ENCODE results near the gene KIF3A. TPM values are rescaled to one million over a fixed set of nuclear protein-coding genes. Genes with fewer than 3 reads are reported as not detected.

The KIF3A gene
- total and polyA plus RNA-seq, 4 donors, result 3.1 to 16.5 (median 9.2) TPM

DNA sequence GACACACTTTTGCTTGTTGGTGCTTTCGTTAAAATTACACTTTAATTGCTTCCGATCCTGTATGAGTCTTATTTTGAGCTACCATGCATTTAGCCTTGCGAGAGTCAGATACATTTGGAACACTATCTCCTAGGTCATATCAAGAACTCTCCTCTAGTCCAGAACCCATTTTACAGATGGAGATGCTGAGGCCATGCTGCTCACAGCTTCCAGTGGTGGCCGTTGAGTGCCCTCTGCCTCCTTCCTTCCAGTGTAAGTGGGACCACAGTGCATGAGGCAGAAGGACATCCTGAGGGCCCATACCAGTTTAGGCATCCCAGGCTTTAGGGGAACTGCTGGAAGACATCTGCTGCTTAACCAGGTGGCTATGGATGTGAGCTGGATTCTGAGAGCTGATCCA is 16.8 kb upstream of the KIF3A start:
- no peaks in the 10 kb centered on the region for H3K4me1 ChIP-seq (ENCODE audit: control insufficient read depth in 5 of 5, insufficient read depth in 5 of 5, low read length in 5 of 5)
- H3K4me3 ChIP-seq, result no peak overlapping the region
- ATAC-seq (ENCODE audit: insufficient read depth, low FRiP score), result no peak
- no peak for DNase-seq
- no peak overlapping the region for H3K9ac ChIP-seq (ENCODE audit: insufficient read depth in 1 of 2, low read length in 2 of 2)
- peaks cover 0 to 5% (median 0%) of the 10 kb centered on the region in 3 donors for H3K27me3 ChIP-seq (ENCODE audit: control insufficient read depth in 3 of 3, insufficient read depth in 3 of 3, low read length in 2 of 3)
- no peak overlapping the region for H3K27ac ChIP-seq (ENCODE audit: low read depth in 1 of 2, low read length in 1 of 2)
- TF ChIP-seq, protein P1, sequence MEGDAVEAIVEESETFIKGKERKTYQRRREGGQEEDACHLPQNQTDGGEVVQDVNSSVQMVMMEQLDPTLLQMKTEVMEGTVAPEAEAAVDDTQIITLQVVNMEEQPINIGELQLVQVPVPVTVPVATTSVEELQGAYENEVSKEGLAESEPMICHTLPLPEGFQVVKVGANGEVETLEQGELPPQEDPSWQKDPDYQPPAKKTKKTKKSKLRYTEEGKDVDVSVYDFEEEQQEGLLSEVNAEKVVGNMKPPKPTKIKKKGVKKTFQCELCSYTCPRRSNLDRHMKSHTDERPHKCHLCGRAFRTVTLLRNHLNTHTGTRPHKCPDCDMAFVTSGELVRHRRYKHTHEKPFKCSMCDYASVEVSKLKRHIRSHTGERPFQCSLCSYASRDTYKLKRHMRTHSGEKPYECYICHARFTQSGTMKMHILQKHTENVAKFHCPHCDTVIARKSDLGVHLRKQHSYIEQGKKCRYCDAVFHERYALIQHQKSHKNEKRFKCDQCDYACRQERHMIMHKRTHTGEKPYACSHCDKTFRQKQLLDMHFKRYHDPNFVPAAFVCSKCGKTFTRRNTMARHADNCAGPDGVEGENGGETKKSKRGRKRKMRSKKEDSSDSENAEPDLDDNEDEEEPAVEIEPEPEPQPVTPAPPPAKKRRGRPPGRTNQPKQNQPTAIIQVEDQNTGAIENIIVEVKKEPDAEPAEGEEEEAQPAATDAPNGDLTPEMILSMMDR (IDR thresholded peaks at IDR 0.05; ENCODE audit: control extremely low read depth, extremely low read depth), result no peak
- peaks cover 3 to 16% (median 10%) of the 10 kb centered on the region in 4 donors for H3K36me3 ChIP-seq (ENCODE audit: control insufficient read depth in 4 of 4, insufficient read depth in 4 of 4, low read length in 4 of 4)
- WGBS, 2 donors, result 96 to 97% methylated on average over 4 of the region's 4 CpGs
- no peaks in the 10 kb centered on the region for H3K9me3 ChIP-seq (ENCODE audit: control insufficient read depth in 4 of 4, insufficient read depth in 3 of 4, low read length in 3 of 4)

DNA sequence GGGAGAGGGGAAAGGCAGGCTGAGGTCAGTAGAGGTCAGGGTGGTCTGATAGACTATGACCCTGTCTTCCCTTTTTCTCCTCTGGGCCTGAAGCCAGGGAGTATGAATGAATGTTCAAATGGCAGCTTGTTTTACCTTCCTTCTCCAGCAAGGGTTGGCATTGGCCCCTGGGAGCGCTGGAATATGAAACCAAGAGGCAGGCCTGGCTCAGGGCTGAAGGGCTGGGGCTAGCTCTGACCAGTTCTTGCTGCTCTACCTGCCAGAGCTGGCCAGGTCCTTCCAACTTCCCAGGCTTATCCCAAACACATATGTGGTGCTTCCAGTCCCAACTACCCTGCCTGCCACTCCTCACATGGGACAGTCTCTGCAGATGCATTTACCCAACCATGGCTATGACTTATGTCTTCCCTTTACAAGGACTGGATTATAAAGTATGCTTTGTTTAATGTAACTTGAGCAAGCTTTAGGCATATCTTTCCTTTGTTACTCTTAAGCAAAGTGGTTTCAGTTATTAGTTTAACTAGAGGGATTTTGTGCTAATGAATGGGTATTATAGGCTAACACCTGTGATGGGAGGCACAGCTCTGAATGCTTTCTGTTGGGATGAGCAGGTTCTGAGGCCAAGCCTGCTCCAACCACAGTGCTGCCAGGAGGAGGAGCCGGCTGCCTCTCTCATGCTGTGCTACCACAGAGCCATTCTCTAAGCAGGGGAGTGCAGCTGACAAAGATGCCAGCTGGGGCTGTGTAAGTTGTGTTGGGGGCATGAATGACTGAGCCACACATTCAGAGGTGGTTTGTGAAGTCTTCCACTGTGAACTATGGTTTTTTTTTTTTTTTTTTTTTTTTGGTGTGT is 16.0 kb upstream of the KIF3A start:
- Histone ChIP-seq H3K9me3 (ENCODE audit: control insufficient read depth in 4 of 4, insufficient read depth in 3 of 4, low read length in 3 of 4) (no peaks in the 10 kb centered on the region), H3K36me3 (ENCODE audit: control insufficient read depth in 4 of 4, insufficient read depth in 4 of 4, low read length in 4 of 4) (peaks cover 2 to 12% (median 8%) of the 10 kb centered on the region in 4 donors), H3K4me3 (no peak overlapping the region), H3K27me3 (ENCODE audit: control insufficient read depth in 3 of 3, insufficient read depth in 3 of 3, low read length in 2 of 3) (peaks cover 0 to 12% (median 4%) of the 10 kb centered on the region in 3 donors), H3K4me1 (ENCODE audit: control insufficient read depth in 5 of 5, insufficient read depth in 5 of 5, low read length in 5 of 5) (no peaks in the 10 kb centered on the region), H3K9ac (ENCODE audit: insufficient read depth in 1 of 2, low read length in 2 of 2) (no peak overlapping the region), H3K27ac (ENCODE audit: low read depth in 1 of 2, low read length in 1 of 2) (no peak overlapping the region)
- TF ChIP-seq, protein P1 (IDR thresholded peaks at IDR 0.05; ENCODE audit: control extremely low read depth, extremely low read depth), result no peak
- DNase-seq, result peak in 1 of 3 donors; percentile 13
- ATAC-seq (ENCODE audit: insufficient read depth, low FRiP score), result no peak
- WGBS, 2 donors, result 78 to 86% methylated on average over 2 of the region's 2 CpGs

DNA sequence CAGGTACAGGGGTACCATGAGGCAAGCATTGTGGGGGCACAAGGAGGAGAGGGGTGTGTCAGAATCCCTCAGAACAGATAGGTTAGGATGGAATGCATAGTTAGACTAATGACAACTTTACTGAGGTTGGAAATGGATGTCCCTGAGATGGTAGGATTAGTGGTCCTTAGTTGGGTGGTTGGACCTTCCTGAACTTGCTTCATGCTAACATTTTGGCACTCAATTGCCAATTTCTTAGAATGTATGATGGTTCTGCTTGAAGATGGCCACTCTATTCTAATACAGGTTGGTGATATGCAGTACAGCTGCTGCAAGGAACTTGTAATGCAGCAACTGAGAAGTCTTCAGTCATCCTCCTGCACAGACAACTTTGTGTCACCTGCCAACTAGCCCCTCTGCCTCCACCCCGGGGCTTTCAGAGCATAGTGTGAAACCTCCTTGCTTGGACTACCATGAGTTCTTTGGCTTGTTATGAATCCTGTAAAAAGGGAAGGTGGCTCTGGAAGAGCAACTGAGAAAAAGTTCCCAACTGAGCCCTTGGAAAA is 15.3 kb upstream of the KIF3A start:
- 92 to 96% methylated on average over 1 of the region's 1 CpG for WGBS, 2 donors
- DNase-seq, result no peak
- H3K27ac ChIP-seq (ENCODE audit: low read depth in 1 of 2, low read length in 1 of 2), result no peak overlapping the region

More for the DNA sequence above, 15.3 kb upstream of the KIF3A start:
- no peak for ATAC-seq (ENCODE audit: insufficient read depth, low FRiP score)
- Histone ChIP-seq H3K9ac (ENCODE audit: insufficient read depth in 1 of 2, low read length in 2 of 2) (no peak overlapping the region), H3K27me3 (ENCODE audit: control insufficient read depth in 3 of 3, insufficient read depth in 3 of 3, low read length in 2 of 3) (peaks cover 0 to 19% (median 4%) of the 10 kb centered on the region in 3 donors), H3K36me3 (ENCODE audit: control insufficient read depth in 4 of 4, insufficient read depth in 4 of 4, low read length in 4 of 4) (peaks cover 0 to 8% (median 6%) of the 10 kb centered on the region in 4 donors), H3K4me1 (ENCODE audit: control insufficient read depth in 5 of 5, insufficient read depth in 5 of 5, low read length in 5 of 5) (peaks cover 0 to under 1% (median 0%) of the 10 kb centered on the region in 5 donors), H3K4me3 (no peak overlapping the region), H3K9me3 (ENCODE audit: control insufficient read depth in 4 of 4, insufficient read depth in 3 of 4, low read length in 3 of 4) (no peaks in the 10 kb centered on the region)
- TF ChIP-seq, protein P1 (IDR thresholded peaks at IDR 0.05; ENCODE audit: control extremely low read depth, extremely low read depth), result no peak

All from lung (tissue), 12 donors.